IMR-90 (cell line): ENCODE measurements around the gene TPH1. TPM values are rescaled to one million over a fixed set of nuclear protein-coding genes. Genes with fewer than 3 reads are reported as not detected.

Experiments used
- ATAC-seq: fragments of 200-7000 bp; cut with Tn5 transposase; 2 replicates; pipeline ENCODE4 v1.9.1; 2020; ENCODE audit warnings: low read depth, mild to moderate bottlenecking, moderate library complexity
- BruUV-seq: library from RNA; stranded (reverse); fragments of 400-500 nt; replicated peaks from 2 replicates; lab custom pipeline; 2021; lab: Mats Ljungman, UMichigan
- CTCF ChIA-PET: fragments of 300-600 bp; formaldehyde crosslinking; extraction: SDS; loops from one replicate; lab custom pipeline; 2021; ENCODE audit warnings: antibody characterized with exemption; lab: Yijun Ruan, JAX
- POLR2A ChIA-PET: fragments of 300-600 bp; sonication (Branson Sonifier 250); formaldehyde crosslinking; loops from one replicate; lab custom pipeline; 2022; ENCODE audit warnings: antibody characterized with exemption; ENCODE audit not compliant: unreplicated experiment; lab: Charles Lee
- DNase-seq: peaks from one replicate; pipeline ENCODE4 v3.0.0; 2013
- H2AFZ ChIP-seq: replicated peaks from 2 replicates; pipeline ENCODE3; 2013; ENCODE audit warnings: low read length, mild to moderate bottlenecking; ENCODE audit not compliant: poor library complexity
- H2AK5ac ChIP-seq: 2 replicates; pipeline ENCODE4 v1.6.1; 2013; ENCODE audit warnings: low read depth, low read length, inconsistent platforms
- H2AK9ac ChIP-seq: replicated peaks from 2 replicates; pipeline ENCODE3; 2013; ENCODE audit warnings: mild to moderate bottlenecking, low read depth, low read length, moderate library complexity; ENCODE audit not compliant: poor library complexity
- H2BK120ac ChIP-seq: 2 replicates; pipeline ENCODE4 v1.6.1; 2013; ENCODE audit warnings: low read depth, low read length, inconsistent platforms
- H2BK15ac ChIP-seq: 3 replicates; pipeline ENCODE4 v1.6.1; 2013; ENCODE audit warnings: low read depth, low read length, inconsistent platforms
- H2BK20ac ChIP-seq: 2 replicates; pipeline ENCODE4 v1.6.1; 2013; ENCODE audit warnings: low read depth, mild to moderate bottlenecking, inconsistent platforms, low read length, moderate library complexity
- H2BK5ac ChIP-seq: 2 replicates; pipeline ENCODE4 v1.6.1; 2013; ENCODE audit warnings: mild to moderate bottlenecking, low read depth, low read length, inconsistent platforms; ENCODE audit not compliant: poor library complexity, severe bottlenecking
- H3K14ac ChIP-seq: replicated peaks from 2 replicates; pipeline ENCODE4 v1.6.1; 2013; ENCODE audit warnings: low read depth, low read length, inconsistent platforms
- H3K18ac ChIP-seq: 2 replicates; pipeline ENCODE4 v1.6.1; 2013; ENCODE audit warnings: low read depth, low read length, control low read depth
- H3K23ac ChIP-seq: 2 replicates; pipeline ENCODE4 v1.6.1; 2013; ENCODE audit warnings: low read depth, low read length, inconsistent platforms
- H3K27ac ChIP-seq: 2 replicates; pipeline ENCODE4 v1.5.1; 2013; ENCODE audit warnings: mild to moderate bottlenecking, control low read depth, low read length; ENCODE audit not compliant: insufficient read depth
- H3K27me3 ChIP-seq: 2 replicates; pipeline ENCODE4 v1.6.1; 2013; ENCODE audit warnings: low read length; ENCODE audit not compliant: control insufficient read depth, insufficient read depth
- H3K36me3 ChIP-seq: 2 replicates; pipeline ENCODE4 v1.6.1; 2013; ENCODE audit warnings: low read length, mixed read lengths; ENCODE audit not compliant: control insufficient read depth, insufficient read depth
- H3K4ac ChIP-seq: 2 replicates; pipeline ENCODE4 v1.6.1; 2013; ENCODE audit warnings: low read depth, low read length, inconsistent platforms
- H3K4me1 ChIP-seq: 2 replicates; pipeline ENCODE4 v1.6.1; 2013; ENCODE audit warnings: low read length, mixed read lengths; ENCODE audit not compliant: control insufficient read depth, insufficient read depth
- H3K4me2 ChIP-seq: 2 replicates; pipeline ENCODE4 v1.6.1; 2013; ENCODE audit warnings: low read depth, mild to moderate bottlenecking, control low read depth, low read length, moderate library complexity
- H3K4me3 ChIP-seq: 2 replicates; pipeline ENCODE4 v1.5.1; 2013; ENCODE audit warnings: low read depth, mild to moderate bottlenecking, control low read depth, low read length, moderate library complexity; ENCODE audit not compliant: insufficient read depth
- H3K56ac ChIP-seq: 2 replicates; pipeline ENCODE4 v1.6.1; 2013; ENCODE audit warnings: low read length, inconsistent platforms; ENCODE audit not compliant: insufficient read depth; ENCODE audit errors: extremely low read depth
- H3K79me1 ChIP-seq, 2 experiments: 2 replicates each; pipeline ENCODE4 v1.6.1; 2013; ENCODE audit warnings: low read length in 2 of 2, inconsistent platforms in 1 of 2, low read depth in 1 of 2
- H3K9ac ChIP-seq: 2 replicates; pipeline ENCODE4 v1.6.1; 2013; ENCODE audit warnings: low read depth, low read length, control low read depth
- H3K9me1 ChIP-seq: 2 replicates; pipeline ENCODE4 v1.6.1; 2013; ENCODE audit warnings: low read length, inconsistent platforms; ENCODE audit not compliant: insufficient read depth
- H3K9me3 ChIP-seq: 2 replicates; pipeline ENCODE4 v1.6.1; 2013; ENCODE audit warnings: low read length; ENCODE audit not compliant: control insufficient read depth, insufficient read depth
- H4K20me1 ChIP-seq: 2 replicates; pipeline ENCODE4 v1.6.1; 2013; ENCODE audit warnings: low read length, inconsistent platforms; ENCODE audit not compliant: insufficient read depth
- H4K5ac ChIP-seq: 2 replicates; pipeline ENCODE4 v1.6.1; 2013; ENCODE audit warnings: mild to moderate bottlenecking, low read depth, low read length, control low read depth
- H4K8ac ChIP-seq, 2 experiments: 2 replicates each; pipeline ENCODE4 v1.6.1; 2013; ENCODE audit warnings: low read depth in 2 of 2, low read length in 2 of 2, control low read depth in 1 of 2, inconsistent platforms in 1 of 2
- H4K91ac ChIP-seq: 2 replicates; pipeline ENCODE4 v1.6.1; 2013; ENCODE audit warnings: low read depth, low read length, inconsistent platforms; ENCODE audit not compliant: insufficient read depth
- BHLHE40 ChIP-seq: fragments of 150-350 bp; IDR thresholded peaks from 2 replicates; pipeline ENCODE4 v1.6.1; 2016; ENCODE audit warnings: mild to moderate bottlenecking, low read depth, low read length
- CEBPB ChIP-seq: IDR thresholded peaks from 2 replicates; pipeline ENCODE4 v1.6.1; 2012; ENCODE audit warnings: low read depth, low read length, improper control_type of control experiment
- NFE2L2 ChIP-seq: fragments of 150-350 bp; IDR thresholded peaks from 2 replicates; pipeline ENCODE4 v1.6.1; 2016; ENCODE audit warnings: low read depth, mild to moderate bottlenecking, low read length
- WGBS, 2 experiments: methylation state at CpG; one replicate each; pipeline versions ENCODE4 v1.1.5 to v1.1.7; 2013; ENCODE audit warnings: missing lambda C conversion rate in 2 of 2; ENCODE audit not compliant: insufficient read length in 1 of 2; ENCODE audit errors: extremely low coverage in 2 of 2; 5-methylcytosine and 5-hydroxymethylcytosine counted together
- dilution Hi-C: fragments of 300-500 bp; cut with HindIII; formaldehyde crosslinking; loops from one replicate; pipeline ENCODE4 v1.14.3; 2018; ENCODE audit warnings: low sequenced_read_pairs; ENCODE audit not compliant: unreplicated experiment
- in situ Hi-C: fragments of 300-500 bp; cut with MboI; formaldehyde crosslinking; loops from 3 replicates; pipeline ENCODE4 v1.14.3; 2019; ENCODE audit warnings: low sequenced_read_pairs, inconsistent platforms, mixed read lengths
- intact Hi-C: fragments of 100-400 bp; cut with micrococcal nuclease; formaldehyde crosslinking; loops from 2 replicates; pipeline ENCODE4 v1.10.0; 2022
- polyA plus RNA-seq, 3 experiments: library from polyadenylated mRNA; depleted of rRNA; stranded (reverse); fragments of >200 nt; gene quantifications; 2 replicates each; pipeline ENCODE4 v1.2.3, GENCODE V29; 2012; ENCODE audit warnings: low replicate concordance in 1 of 3
- total RNA-seq: library from RNA; depleted of rRNA; stranded (reverse); fragments of >200 nt; gene quantifications from 2 replicates; pipeline ENCODE4 v1.2.3, GENCODE V29; 2012

TPH1 gene
- total and polyA plus RNA-seq, 2 of the 4 experiments (the other 2 are of a cell fraction), result under 0.01 to 0.07 TPM

DNA sequence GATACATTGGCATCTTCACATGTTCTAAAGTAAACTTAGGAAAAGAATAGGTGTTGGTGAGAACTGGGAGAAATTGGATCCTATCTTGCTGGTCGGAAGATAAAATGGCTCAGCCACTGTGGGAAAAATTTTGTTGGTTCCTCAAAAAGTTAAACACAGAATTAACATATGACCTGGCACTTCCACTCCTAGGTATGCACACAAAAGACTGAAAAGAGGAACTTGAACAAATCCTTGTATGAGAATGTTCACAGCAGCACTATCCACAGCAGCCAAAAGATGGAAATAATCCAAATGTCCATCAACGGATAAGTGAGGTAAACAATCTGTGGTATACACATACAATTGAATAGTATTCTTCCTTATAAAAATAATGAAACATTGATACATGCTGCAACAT is 4.8 kb upstream of the TPH1 start:
- H3K23ac ChIP-seq, result no peak overlapping the region
- H3K4me1 ChIP-seq, result no peaks in the 10 kb centered on the region
- H3K9ac ChIP-seq, result no peak overlapping the region
- H3K4ac ChIP-seq, result no peak overlapping the region
- H2BK120ac ChIP-seq, result no peak overlapping the region
- no peak overlapping the region for H2AFZ ChIP-seq
- no peaks in the 10 kb centered on the region for H3K79me1 ChIP-seq
- no peak for TF ChIP-seq NFE2L2
- TF ChIP-seq BHLHE40, result no peak
- no peak for TF ChIP-seq CEBPB
- H2AK5ac ChIP-seq, result no peak overlapping the region
- no peak overlapping the region for H2AK9ac ChIP-seq
- no peak overlapping the region for H3K18ac ChIP-seq
- H4K8ac ChIP-seq, result no peak overlapping the region
- dilution Hi-C loops, result no loop called here
- ChIA-PET CTCF (no interaction called here), POLR2A (no interaction called here)
- H3K4me3 ChIP-seq, result no peak overlapping the region
- H3K27me3 ChIP-seq, result peaks cover 12% of the 10 kb centered on the region
- H4K5ac ChIP-seq, result no peak overlapping the region
- no peak overlapping the region for H3K56ac ChIP-seq
- in situ Hi-C loops, result no loop called here
- no peak overlapping the region for H2BK5ac ChIP-seq
- H3K9me1 ChIP-seq, result no peaks in the 10 kb centered on the region
- ATAC-seq (no peak), DNase-seq (no peak)
- no peak overlapping the region for H3K27ac ChIP-seq
- H3K14ac ChIP-seq, result no peak overlapping the region
- no peaks in the 10 kb centered on the region for H4K20me1 ChIP-seq
- no peak overlapping the region for H4K91ac ChIP-seq
- intact Hi-C loops, result no loop called here
- no CpG with 5 or more reads among the region's 2 CpGs for WGBS, 2 experiments
- H3K36me3 ChIP-seq, result no peaks in the 10 kb centered on the region
- H2BK15ac ChIP-seq, result no peak overlapping the region
- no peak overlapping the region for H3K4me2 ChIP-seq
- H2BK20ac ChIP-seq, result no peak overlapping the region
- no peaks in the 10 kb centered on the region for H3K9me3 ChIP-seq
- BruUV-seq, result no TSS peak
